Neural cell (in vitro differentiated cells): Measurements from ENCODE around the gene SAMD4B.

Experiments used
- CTCF ChIP-seq: fragments of 450-650 bp; IDR thresholded peaks from 2 replicates; pipeline ENCODE4 v1.5.1; 2014; ENCODE audit warnings: antibody characterized with exemption, mild to moderate bottlenecking, moderate library complexity; ENCODE audit not compliant: poor library complexity, severe bottlenecking
- EZH2 ChIP-seq: fragments of 200-600, 300-800 bp; shearing (Covaris generic), sonication (generic); IDR thresholded peaks from 2 replicates; pipeline ENCODE4 v1.6.1; 2014; ENCODE audit warnings: antibody characterized with exemption, low read length, borderline replicate concordance, mild to moderate bottlenecking; ENCODE audit not compliant: insufficient read depth, poor library complexity, severe bottlenecking
- SMC3 ChIP-seq: fragments of 450-650 bp; conservative IDR thresholded peaks from 2 replicates; pipeline ENCODE4 v1.6.1; 2014; ENCODE audit warnings: antibody characterized with exemption, mild to moderate bottlenecking, moderate library complexity; ENCODE audit not compliant: poor library complexity

- no peak for TF ChIP-seq CTCF
- no peak for TF ChIP-seq SMC3
- no peak for TF ChIP-seq EZH2
These were observed 88.7 kb downstream of the SAMD4B start for GRCh38 chr19:39430675-39431593.
